WTC11 (cell line): ENCODE data around the gene ECSCR.

Experiments
- GTF2I ChIP-seq: fragments of 250-450 bp; sonication (Bioruptor Pico); conservative IDR thresholded peaks from 2 replicates; pipeline ENCODE4 v1.4.0; 2021; ENCODE audit warnings: mild to moderate bottlenecking
- NFE2L1 ChIP-seq: sonication (generic); formaldehyde crosslinking; IDR thresholded peaks from 2 replicates; pipeline ENCODE4 v1.8.1; 2023; ENCODE audit warnings: missing genetic modification reagents
- NFYB ChIP-seq: sonication (generic); formaldehyde crosslinking; conservative IDR thresholded peaks from 2 replicates; pipeline ENCODE4 v1.8.0; 2022; ENCODE audit warnings: low read depth, missing genetic modification reagents
- NR2C2 ChIP-seq: sonication (generic); formaldehyde crosslinking; IDR thresholded peaks from 2 replicates; pipeline ENCODE4 v1.8.0; 2022; ENCODE audit warnings: mild to moderate bottlenecking, missing genetic modification reagents
- RORB ChIP-seq: fragments of 250-450 bp; sonication (Bioruptor Pico); IDR thresholded peaks from 2 replicates; pipeline ENCODE4 v1.9.0; 2021; ENCODE audit warnings: mild to moderate bottlenecking
- SP1 ChIP-seq: sonication (generic); formaldehyde crosslinking; conservative IDR thresholded peaks from 2 replicates; pipeline ENCODE4 v1.8.1; 2022; ENCODE audit warnings: missing genetic modification reagents
- TF ChIP-seq, protein P1 (sequence below): sonication (generic); formaldehyde crosslinking; IDR thresholded peaks from 2 replicates; pipeline ENCODE4 v1.8.1; 2022; ENCODE audit warnings: low read depth, mild to moderate bottlenecking, moderate library complexity, missing genetic modification reagents, borderline replicate concordance
- TF ChIP-seq, protein P2 (sequence below): fragments of 200-600 bp; IDR thresholded peaks from 2 replicates; pipeline ENCODE4 v1.8.0; 2022; ENCODE audit warnings: antibody characterized with exemption
- TF ChIP-seq, protein P3 (sequence below): sonication (generic); formaldehyde crosslinking; IDR thresholded peaks from 2 replicates; pipeline ENCODE4 v1.8.0; 2022; ENCODE audit warnings: mild to moderate bottlenecking, missing genetic modification reagents
- TF ChIP-seq, protein P4 (sequence below): fragments of 250-450 bp; sonication (Bioruptor Pico); IDR thresholded peaks from 2 replicates; pipeline ENCODE4 v1.9.0; 2021; ENCODE audit warnings: mild to moderate bottlenecking

DNA sequence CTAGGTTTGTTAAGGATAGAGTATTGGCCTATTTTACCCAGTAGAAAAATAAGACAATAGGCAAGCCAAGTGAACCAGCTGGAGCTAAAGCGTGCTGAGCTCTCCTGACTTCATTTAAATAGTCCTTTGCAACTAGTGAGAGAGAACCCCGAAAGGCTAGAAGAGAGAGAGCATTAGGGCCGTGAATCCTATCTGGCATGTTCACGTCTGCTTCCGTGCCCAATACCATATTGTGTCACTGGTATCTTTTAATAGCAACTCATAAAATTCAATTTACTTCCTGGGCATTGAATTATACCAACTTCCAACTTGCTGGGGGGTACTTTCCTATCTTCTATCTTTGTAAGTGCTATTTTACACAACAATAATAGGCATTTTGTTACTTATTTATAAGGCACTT lies 37.0 kb downstream of the ECSCR start:
- TF ChIP-seq SP1 (no peak), NFYB (CRISPR knock-in tag) (no peak), RORB (CRISPR knock-in tag) (no peak), GTF2I (no peak), NFE2L1 (CRISPR knock-in tag) (no peak), NR2C2 (CRISPR knock-in tag) (no peak)
- TF ChIP-seq, protein P1, sequence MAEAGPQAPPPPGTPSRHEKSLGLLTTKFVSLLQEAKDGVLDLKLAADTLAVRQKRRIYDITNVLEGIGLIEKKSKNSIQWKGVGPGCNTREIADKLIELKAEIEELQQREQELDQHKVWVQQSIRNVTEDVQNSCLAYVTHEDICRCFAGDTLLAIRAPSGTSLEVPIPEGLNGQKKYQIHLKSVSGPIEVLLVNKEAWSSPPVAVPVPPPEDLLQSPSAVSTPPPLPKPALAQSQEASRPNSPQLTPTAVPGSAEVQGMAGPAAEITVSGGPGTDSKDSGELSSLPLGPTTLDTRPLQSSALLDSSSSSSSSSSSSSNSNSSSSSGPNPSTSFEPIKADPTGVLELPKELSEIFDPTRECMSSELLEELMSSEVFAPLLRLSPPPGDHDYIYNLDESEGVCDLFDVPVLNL (CRISPR knock-in tag): no peak
- TF ChIP-seq, protein P2, sequence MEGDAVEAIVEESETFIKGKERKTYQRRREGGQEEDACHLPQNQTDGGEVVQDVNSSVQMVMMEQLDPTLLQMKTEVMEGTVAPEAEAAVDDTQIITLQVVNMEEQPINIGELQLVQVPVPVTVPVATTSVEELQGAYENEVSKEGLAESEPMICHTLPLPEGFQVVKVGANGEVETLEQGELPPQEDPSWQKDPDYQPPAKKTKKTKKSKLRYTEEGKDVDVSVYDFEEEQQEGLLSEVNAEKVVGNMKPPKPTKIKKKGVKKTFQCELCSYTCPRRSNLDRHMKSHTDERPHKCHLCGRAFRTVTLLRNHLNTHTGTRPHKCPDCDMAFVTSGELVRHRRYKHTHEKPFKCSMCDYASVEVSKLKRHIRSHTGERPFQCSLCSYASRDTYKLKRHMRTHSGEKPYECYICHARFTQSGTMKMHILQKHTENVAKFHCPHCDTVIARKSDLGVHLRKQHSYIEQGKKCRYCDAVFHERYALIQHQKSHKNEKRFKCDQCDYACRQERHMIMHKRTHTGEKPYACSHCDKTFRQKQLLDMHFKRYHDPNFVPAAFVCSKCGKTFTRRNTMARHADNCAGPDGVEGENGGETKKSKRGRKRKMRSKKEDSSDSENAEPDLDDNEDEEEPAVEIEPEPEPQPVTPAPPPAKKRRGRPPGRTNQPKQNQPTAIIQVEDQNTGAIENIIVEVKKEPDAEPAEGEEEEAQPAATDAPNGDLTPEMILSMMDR: no peak
- TF ChIP-seq, protein P3, sequence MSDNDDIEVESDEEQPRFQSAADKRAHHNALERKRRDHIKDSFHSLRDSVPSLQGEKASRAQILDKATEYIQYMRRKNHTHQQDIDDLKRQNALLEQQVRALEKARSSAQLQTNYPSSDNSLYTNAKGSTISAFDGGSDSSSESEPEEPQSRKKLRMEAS (CRISPR knock-in tag): no peak
- TF ChIP-seq, protein P4, sequence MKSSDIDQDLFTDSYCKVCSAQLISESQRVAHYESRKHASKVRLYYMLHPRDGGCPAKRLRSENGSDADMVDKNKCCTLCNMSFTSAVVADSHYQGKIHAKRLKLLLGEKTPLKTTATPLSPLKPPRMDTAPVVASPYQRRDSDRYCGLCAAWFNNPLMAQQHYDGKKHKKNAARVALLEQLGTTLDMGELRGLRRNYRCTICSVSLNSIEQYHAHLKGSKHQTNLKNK (CRISPR knock-in tag): no peak
